PFSK-1 (cell line): Measurements from ENCODE around the gene SORBS2.

ENCODE experiments used
- FOXP2 ChIP-seq: optimal IDR thresholded peaks from 2 replicates; pipeline ENCODE3; 2011; ENCODE audit warnings: borderline replicate concordance, control low read depth, inconsistent platforms; ENCODE audit not compliant: insufficient read depth; ENCODE audit errors: extremely low read length, extremely low read depth
- POLR2AphosphoS5 ChIP-seq: IDR thresholded peaks from 2 replicates; pipeline ENCODE4 v1.6.1; 2012; ENCODE audit warnings: low read depth, mild to moderate bottlenecking, control low read depth, low read length, moderate library complexity
- SIN3A ChIP-seq: IDR thresholded peaks from 2 replicates; pipeline ENCODE4 v1.6.1; 2012; ENCODE audit warnings: mild to moderate bottlenecking, low read length, moderate library complexity, borderline replicate concordance; ENCODE audit not compliant: insufficient read depth
- TAF1 ChIP-seq: IDR thresholded peaks from 2 replicates; pipeline ENCODE4 v1.6.1; 2012; ENCODE audit warnings: low read length, control low read depth, borderline replicate concordance; ENCODE audit not compliant: insufficient read depth
- TF ChIP-seq, protein P1 (sequence below), 2 experiments: IDR thresholded peaks; 2 replicates each; pipeline versions ENCODE4 v1.6.1 to v1.8.0; 2011 to 2012; ENCODE audit warnings: low read depth in 2 of 2, low read length in 2 of 2, control low read depth in 1 of 2, inconsistent platforms in 1 of 2, mild to moderate bottlenecking in 1 of 2, moderate library complexity in 1 of 2; ENCODE audit not compliant: insufficient read depth in 1 of 2

The SORBS2 gene

DNA sequence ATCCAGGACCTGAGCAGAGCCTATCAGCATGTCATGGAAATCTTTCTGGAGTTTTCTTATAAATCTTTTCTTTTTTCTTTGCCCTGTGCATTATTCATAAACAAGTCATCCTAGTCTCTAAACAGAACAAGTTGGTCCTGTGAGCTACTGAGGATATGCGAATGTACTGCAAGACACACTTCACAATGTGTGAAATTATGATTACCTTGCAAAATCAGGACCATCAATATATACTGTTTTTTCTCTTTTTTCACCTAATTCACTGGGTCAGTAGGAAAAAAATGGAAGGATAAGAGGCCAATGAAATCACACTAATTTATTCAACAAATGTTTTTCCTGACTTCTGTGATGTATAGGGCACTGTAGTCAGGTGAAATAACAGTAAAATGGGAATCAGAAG lies 14.4 kb upstream of the SORBS2 start:
- TF ChIP-seq TAF1, result no peak
- no peak for TF ChIP-seq SIN3A
- TF ChIP-seq FOXP2, result no peak
- TF ChIP-seq POLR2AphosphoS5, result no peak
- TF ChIP-seq, protein P1, sequence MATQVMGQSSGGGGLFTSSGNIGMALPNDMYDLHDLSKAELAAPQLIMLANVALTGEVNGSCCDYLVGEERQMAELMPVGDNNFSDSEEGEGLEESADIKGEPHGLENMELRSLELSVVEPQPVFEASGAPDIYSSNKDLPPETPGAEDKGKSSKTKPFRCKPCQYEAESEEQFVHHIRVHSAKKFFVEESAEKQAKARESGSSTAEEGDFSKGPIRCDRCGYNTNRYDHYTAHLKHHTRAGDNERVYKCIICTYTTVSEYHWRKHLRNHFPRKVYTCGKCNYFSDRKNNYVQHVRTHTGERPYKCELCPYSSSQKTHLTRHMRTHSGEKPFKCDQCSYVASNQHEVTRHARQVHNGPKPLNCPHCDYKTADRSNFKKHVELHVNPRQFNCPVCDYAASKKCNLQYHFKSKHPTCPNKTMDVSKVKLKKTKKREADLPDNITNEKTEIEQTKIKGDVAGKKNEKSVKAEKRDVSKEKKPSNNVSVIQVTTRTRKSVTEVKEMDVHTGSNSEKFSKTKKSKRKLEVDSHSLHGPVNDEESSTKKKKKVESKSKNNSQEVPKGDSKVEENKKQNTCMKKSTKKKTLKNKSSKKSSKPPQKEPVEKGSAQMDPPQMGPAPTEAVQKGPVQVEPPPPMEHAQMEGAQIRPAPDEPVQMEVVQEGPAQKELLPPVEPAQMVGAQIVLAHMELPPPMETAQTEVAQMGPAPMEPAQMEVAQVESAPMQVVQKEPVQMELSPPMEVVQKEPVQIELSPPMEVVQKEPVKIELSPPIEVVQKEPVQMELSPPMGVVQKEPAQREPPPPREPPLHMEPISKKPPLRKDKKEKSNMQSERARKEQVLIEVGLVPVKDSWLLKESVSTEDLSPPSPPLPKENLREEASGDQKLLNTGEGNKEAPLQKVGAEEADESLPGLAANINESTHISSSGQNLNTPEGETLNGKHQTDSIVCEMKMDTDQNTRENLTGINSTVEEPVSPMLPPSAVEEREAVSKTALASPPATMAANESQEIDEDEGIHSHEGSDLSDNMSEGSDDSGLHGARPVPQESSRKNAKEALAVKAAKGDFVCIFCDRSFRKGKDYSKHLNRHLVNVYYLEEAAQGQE (IDR thresholded peaks at IDR 0.05; ENCODE audit: insufficient read depth in 1 of 2, low read depth in 2 of 2, low read length in 2 of 2), result no peak

DNA sequence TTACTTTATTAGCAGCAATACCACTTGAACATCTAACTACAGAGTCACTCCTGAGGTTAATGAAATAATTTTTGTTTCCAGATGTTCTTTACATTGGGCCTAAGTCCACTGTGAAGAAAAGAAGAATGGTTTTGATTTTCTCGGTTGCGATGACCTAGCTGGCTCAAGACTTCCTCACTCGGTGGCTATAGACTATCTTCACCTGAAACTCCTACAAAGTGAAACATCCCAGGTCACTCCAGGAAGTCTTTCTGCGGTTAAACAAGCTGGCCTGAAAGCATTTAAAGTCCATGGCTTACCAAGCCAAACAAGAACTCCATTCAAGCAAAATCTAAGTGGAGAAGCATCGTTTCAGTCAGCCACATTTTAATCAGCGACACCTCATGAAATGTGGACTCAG lies 13.7 kb upstream of the SORBS2 start:
- TF ChIP-seq POLR2AphosphoS5, result no peak
- TF ChIP-seq FOXP2, result no peak
- TF ChIP-seq, protein P1 (IDR thresholded peaks at IDR 0.05; ENCODE audit: insufficient read depth in 1 of 2, low read depth in 2 of 2, low read length in 2 of 2), result no peak
- no peak for TF ChIP-seq SIN3A
- no peak for TF ChIP-seq TAF1

DNA sequence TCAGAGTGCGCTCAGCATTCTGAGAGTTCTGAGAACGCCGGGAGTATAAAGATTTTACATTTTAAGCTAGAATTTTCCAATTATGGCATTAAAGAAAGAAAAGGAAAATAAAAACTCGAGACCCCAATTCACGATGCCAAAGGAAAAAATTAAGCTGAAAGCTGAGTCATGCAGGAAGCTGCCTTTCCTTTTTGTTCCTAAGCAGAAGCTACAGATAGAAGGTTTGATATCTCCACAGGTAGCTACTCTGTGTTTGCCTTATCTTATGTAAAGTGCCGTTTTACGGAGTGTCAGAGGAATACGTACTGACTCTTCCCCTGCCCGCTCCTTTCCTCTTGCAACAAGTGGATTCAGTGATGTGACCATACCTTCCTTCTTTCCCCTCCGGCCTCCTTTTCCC lies 10.8 kb upstream of the SORBS2 start:
- TF ChIP-seq FOXP2, result no peak
- TF ChIP-seq, protein P1 (IDR thresholded peaks at IDR 0.05; ENCODE audit: insufficient read depth in 1 of 2, low read depth in 2 of 2, low read length in 2 of 2), result no peak
- TF ChIP-seq TAF1, result no peak
- TF ChIP-seq SIN3A, result no peak
- no peak for TF ChIP-seq POLR2AphosphoS5

GRCh38 chr4:185821029-185821419 lies 9.0 kb upstream of the SORBS2 start:
- no peak for TF ChIP-seq FOXP2
- TF ChIP-seq SIN3A, result no peak
- TF ChIP-seq, protein P1 (IDR thresholded peaks at IDR 0.05; ENCODE audit: insufficient read depth in 1 of 2, low read depth in 2 of 2, low read length in 2 of 2), result no peak
- TF ChIP-seq TAF1, result no peak
- no peak for TF ChIP-seq POLR2AphosphoS5
